Natural killer cell treated with Interleukin-12 subunit alpha and Interleukin-12 subunit beta and Interleukin-15 and Interleukin-18, amount 100 ng/mL, for 72 hours (primary cell): Measurements from ENCODE around the gene FER. TPM values are rescaled to one million over a fixed set of nuclear protein-coding genes. Genes with fewer than 3 reads are reported as not detected.
"Not testable (repeated sequence)": the region's sequence is repeated elsewhere in the genome, so short reads cannot be mapped to it uniquely, and the experiment has no call there.

Experiments
- ATAC-seq, 2 donors: fragments of 150-1000 bp; cut with Tn5 transposase in 1 of 2; sonication (Bioruptor Pico), chemical (Tn5 transposase) in 1 of 2; 2 replicates each; pipeline ENCODE4 v1.10.0; 2021
- DNase-seq: peaks from one replicate; pipeline ENCODE4 v3.0.0; 2022; ENCODE audit warnings: low spot score
- H3K27ac Mint-ChIP-seq, 2 donors: 1 replicate in 1 of 2; 2 replicates in 1 of 2; pipeline ENCODE4 v1.8.0; 2022; ENCODE audit warnings: mixed read lengths in 2 of 2, mild to moderate bottlenecking in 1 of 2, moderate library complexity in 1 of 2
- H3K27me3 Mint-ChIP-seq, 2 donors: 1 replicate in 1 of 2; 2 replicates in 1 of 2; pipeline ENCODE4 v1.8.0; 2022; ENCODE audit warnings: mixed read lengths in 2 of 2
- H3K36me3 Mint-ChIP-seq: one replicate; pipeline ENCODE4 v1.8.0; 2022; ENCODE audit warnings: mixed read lengths
- H3K4me1 Mint-ChIP-seq, 2 donors: 1 replicate in 1 of 2; 2 replicates in 1 of 2; pipeline ENCODE4 v1.8.0; 2022; ENCODE audit warnings: low read depth in 2 of 2, mixed read lengths in 2 of 2, mild to moderate bottlenecking in 1 of 2
- H3K4me3 Mint-ChIP-seq: one replicate; pipeline ENCODE4 v1.8.0; 2022; ENCODE audit warnings: mixed read lengths
- H3K9me3 Mint-ChIP-seq: 2 replicates; pipeline ENCODE4 v1.8.0; 2022; ENCODE audit warnings: mixed read lengths
- total RNA-seq, 2 donors: library from RNA; stranded (reverse); gene quantifications; one replicate each; pipeline ENCODE4 v1.2.3, GENCODE V29; 2022

The FER gene
- total RNA-seq, 2 donors from 2014 or later, result 13.4 to 22.1 TPM

DNA sequence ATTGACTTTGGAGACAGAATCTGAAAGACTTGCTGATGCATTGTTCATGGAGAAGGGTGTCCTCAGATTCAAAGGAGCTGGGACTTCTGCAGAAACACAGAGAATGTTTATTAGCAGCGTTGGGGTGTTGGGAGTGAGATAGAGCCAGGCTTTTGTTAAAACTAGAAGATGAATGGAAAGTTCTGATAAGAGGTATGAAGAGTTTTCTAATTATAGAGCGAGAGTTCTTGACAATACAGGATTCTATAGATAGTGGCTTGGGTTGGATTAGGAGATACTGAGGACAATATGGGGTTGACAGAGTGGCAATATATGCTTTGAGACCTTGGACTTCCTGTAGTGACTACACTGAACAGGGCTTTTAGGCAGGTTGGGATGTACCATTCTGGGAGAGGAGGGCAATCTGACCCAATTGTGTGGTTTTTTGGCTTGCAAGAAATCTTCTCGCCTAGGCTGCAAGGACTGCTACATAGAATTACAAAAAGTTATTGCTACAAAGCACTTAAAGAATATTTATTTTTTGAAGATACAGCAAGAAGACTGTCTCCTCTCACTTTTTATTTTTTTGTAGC lies 83.1 kb downstream of the FER start:
- Mint-ChIP-seq H3K27me3 (no peaks in the 10 kb centered on the region), H3K4me1 (peaks cover 0 to 5% of the 10 kb centered on the region in 2 donors), H3K36me3 (no peaks in the 10 kb centered on the region), H3K4me3 (no peak overlapping the region), H3K9me3 (no peaks in the 10 kb centered on the region), H3K27ac (no peak overlapping the region)
- no peak for ATAC-seq
- no peak for DNase-seq

DNA sequence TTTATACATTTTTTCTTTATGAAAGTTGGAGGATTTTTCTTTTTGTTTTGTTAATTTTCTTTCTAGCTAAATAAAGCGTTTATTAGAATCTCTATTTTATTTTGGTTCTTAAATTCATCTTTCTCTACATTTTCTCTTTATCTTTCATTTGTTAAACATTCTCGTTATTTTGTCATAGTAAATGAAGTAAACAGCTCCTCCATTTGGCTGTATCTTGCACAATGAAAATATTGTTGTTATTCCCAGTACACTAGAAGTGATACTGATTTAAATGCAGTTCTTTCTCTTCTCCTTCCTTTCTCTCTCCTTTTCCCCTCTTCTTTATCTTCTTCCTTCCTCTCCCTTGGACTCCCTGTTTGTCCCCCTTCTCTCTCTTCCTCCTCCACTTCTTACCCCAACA lies 88.8 kb downstream of the FER start:
- Mint-ChIP-seq H3K9me3 (peaks cover 3% of the 10 kb centered on the region), H3K27ac (no peak overlapping the region), H3K4me1 (no peaks in the 10 kb centered on the region), H3K36me3 (peaks cover 5% of the 10 kb centered on the region), H3K27me3 (no peaks in the 10 kb centered on the region), H3K4me3 (no peak overlapping the region)
- DNase-seq (no peak), ATAC-seq (no peak)

DNA sequence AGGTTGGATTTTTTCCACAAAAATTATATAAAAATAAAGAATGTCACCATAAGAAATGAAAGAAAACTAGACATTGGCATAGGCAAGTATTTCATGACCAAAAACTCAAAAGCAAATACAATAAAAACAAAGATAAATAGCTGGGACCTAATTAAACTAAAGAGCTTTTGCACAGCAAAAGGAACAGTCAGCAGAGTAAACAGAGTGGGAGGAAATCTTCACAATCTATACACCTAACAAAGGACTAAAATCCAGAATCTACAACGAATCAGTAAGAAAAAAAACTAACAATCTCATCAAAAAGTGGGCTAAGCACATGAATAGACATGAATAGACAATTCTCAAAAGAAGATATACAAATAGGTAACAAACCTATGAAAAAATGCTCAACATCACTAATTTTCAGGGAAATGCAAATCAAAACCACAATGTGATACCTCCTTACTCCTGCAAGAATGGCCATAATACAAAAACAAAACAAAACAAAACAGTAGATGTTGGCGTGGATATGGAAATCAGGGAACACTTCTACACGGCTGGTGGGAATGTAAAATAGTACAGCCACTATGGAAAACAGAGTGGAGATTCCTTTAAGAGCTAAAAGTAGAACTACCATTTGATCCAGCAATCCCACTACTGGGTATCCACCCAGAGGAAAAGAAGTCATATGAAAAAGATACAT lies 94.7 kb downstream of the FER start:
- ATAC-seq, H3K4me1 Mint-ChIP-seq, DNase-seq, H3K27me3 Mint-ChIP-seq, H3K36me3 Mint-ChIP-seq, H3K9me3 Mint-ChIP-seq, H3K27ac Mint-ChIP-seq, H3K4me3 Mint-ChIP-seq: not testable (repeated sequence)

DNA sequence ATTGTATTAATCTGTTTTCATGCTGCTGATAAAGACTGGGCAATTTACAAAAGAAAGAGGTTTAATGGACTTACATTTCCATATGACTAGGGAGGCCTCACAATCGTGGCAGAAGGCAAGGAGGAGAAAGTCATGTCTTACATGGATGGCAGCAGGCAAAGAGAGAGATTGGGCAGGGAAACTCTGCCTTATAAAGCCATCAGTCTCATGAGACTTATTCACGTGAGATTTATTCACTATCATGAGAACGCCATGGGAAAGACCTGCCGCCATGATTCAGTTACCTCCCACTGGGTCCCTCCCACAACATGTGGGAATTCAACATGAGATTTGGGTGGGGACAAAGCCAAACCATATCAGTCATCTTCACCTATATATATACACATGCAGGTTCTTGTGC lies 103.4 kb downstream of the FER start:
- not testable (repeated sequence) for H3K27ac Mint-ChIP-seq, H3K36me3 Mint-ChIP-seq, H3K4me3 Mint-ChIP-seq, H3K27me3 Mint-ChIP-seq, DNase-seq, ATAC-seq, H3K4me1 Mint-ChIP-seq, H3K9me3 Mint-ChIP-seq

DNA sequence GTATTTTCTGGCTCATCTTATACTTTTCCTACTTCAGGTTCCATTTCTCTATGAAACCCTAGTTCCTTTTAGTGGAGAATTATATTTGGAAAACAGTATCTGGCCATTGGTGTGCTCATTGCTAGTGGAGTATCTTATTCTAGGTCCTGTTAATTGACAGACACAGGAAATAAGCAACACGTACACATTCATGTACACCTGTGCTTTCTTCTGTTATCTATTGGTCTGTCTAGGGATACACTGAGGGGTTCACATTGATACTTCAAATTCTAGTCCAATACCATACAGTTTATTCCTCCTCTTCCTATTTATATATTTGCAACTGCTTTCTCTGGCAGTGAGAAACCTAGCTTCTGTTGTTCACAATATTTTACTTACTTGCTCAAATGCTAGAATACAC lies 110.2 kb downstream of the FER start:
- peaks cover 5 to 10% of the 10 kb centered on the region in 2 donors for H3K4me1 Mint-ChIP-seq
- DNase-seq, result no peak
- peaks cover 4% of the 10 kb centered on the region for H3K36me3 Mint-ChIP-seq
- no peaks in the 10 kb centered on the region for H3K9me3 Mint-ChIP-seq
- no peak overlapping the region for H3K4me3 Mint-ChIP-seq
- ATAC-seq, result no peak
- no peak overlapping the region for H3K27ac Mint-ChIP-seq
- H3K27me3 Mint-ChIP-seq, result no peaks in the 10 kb centered on the region

DNA sequence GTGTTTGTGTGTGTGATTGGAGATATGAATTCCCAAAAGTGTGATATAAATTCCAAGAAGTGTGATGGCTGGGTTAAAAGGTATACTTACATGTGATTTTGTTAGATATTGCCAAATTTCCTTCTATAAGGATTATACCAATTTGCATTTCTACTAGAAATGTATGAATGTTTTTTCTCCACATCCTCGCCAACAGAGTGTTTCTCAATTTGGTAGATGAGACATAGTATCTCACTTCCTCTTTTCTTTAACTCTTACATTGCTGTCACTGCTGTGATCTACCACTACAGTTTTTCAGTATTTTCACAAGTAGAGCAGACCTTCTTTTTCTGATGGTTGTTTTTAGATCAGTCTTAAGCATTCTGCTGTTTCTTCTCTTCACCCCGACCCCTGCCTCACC lies 111.3 kb downstream of the FER start:
- DNase-seq, result no peak
- peak overlapping the region in 1 of 2 donors; percentile 55 for H3K27ac Mint-ChIP-seq
- peak overlapping the region; percentile 7 for H3K4me3 Mint-ChIP-seq
- no peaks in the 10 kb centered on the region for H3K36me3 Mint-ChIP-seq
- peak; percentile 62 to 66 for ATAC-seq
- H3K9me3 Mint-ChIP-seq, result no peaks in the 10 kb centered on the region
- H3K27me3 Mint-ChIP-seq, result no peaks in the 10 kb centered on the region
- peaks cover 5 to 10% of the 10 kb centered on the region in 2 donors for H3K4me1 Mint-ChIP-seq

DNA sequence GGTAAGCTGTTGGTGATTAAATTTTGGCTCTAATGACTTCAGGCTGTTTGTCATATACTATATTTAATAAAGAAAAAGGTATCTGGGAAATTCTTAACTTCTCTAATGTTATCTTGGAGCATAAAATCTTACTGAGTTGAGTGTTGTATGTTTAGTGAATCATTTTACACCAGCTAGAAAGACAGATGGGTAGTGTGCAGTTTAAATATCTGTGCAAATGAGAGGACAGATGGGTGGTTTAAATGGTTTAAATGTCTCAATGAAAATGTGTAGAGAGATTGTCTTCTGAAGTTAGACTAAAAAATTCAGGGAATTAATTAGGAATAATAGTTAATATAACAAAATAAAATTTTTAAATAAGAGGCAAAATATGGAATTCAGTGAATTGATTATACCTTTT lies 114.5 kb downstream of the FER start:
- Mint-ChIP-seq H3K27me3 (no peaks in the 10 kb centered on the region), H3K9me3 (no peaks in the 10 kb centered on the region), H3K4me3 (no peak overlapping the region), H3K36me3 (peaks cover 5% of the 10 kb centered on the region), H3K4me1 (peaks cover 5 to 10% of the 10 kb centered on the region in 2 donors), H3K27ac (no peak overlapping the region)
- ATAC-seq (no peak), DNase-seq (no peak)

DNA sequence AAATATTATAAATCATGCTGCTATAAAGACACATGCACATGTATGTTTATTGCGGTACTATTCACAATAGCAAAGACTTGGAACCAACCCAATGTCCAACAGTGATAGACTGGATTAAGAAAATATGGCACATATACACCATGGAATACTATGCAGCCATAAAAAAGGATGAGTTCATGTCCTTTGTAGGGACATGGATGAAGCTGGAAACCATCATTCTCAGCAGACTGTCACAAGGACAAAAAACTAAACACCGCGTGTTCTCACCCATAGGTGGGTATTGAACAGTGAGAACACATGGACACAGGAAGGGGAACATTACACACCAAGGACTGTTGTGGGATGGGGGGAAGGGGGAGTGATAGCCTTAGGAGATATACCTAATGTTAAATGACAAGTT lies 118.4 kb downstream of the FER start:
- not testable (repeated sequence) for ATAC-seq, DNase-seq, H3K4me1 Mint-ChIP-seq, H3K27ac Mint-ChIP-seq, H3K27me3 Mint-ChIP-seq, H3K9me3 Mint-ChIP-seq, H3K36me3 Mint-ChIP-seq, H3K4me3 Mint-ChIP-seq

DNA sequence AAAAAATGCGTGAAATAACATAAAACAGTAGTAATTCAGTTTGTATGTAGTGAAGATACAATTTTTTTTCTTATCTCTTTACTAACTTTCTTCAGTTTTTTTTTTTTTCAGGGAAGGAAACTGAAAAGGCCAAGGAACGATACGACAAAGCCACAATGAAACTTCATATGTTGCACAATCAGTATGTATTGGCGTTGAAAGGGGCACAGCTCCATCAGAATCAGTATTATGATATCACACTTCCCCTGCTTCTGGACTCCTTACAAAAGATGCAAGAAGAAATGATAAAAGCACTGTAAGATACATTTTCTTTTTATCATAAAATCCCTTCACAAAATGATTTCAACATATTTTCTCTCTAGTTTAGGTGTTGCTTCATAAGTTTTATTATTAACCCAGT lies 120.0 kb downstream of the FER start:
- no peak overlapping the region for H3K27ac Mint-ChIP-seq
- ATAC-seq (no peak), DNase-seq (no peak)
- H3K27me3 Mint-ChIP-seq, result no peaks in the 10 kb centered on the region
- no peaks in the 10 kb centered on the region for H3K9me3 Mint-ChIP-seq
- no peaks in the 10 kb centered on the region for H3K4me1 Mint-ChIP-seq
- H3K36me3 Mint-ChIP-seq, result peaks cover 5% of the 10 kb centered on the region
- H3K4me3 Mint-ChIP-seq, result no peak overlapping the region

DNA sequence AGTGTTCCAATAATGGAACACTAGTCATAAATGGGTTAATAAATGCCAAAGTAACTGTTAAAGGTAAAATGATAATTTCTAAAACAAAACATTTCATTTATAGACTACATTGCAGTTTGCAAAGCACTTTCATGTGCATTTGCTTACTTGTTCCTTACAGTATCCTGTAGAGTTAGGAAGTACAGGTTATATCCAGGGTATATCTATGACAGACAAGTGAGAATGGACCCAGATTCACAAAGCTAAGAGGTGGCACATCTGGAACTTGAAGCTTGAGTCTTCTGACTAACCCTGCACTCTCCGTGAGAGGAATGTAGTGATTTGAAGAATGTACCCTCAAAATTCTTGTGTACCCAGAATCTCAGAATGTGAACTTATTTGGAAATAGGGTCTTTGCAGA lies 121.4 kb downstream of the FER start:
- Mint-ChIP-seq H3K9me3 (no peaks in the 10 kb centered on the region), H3K4me1 (no peaks in the 10 kb centered on the region), H3K27me3 (no peaks in the 10 kb centered on the region), H3K36me3 (peaks cover 5% of the 10 kb centered on the region), H3K4me3 (no peak overlapping the region), H3K27ac (no peak overlapping the region)
- ATAC-seq (no peak), DNase-seq (no peak)

DNA sequence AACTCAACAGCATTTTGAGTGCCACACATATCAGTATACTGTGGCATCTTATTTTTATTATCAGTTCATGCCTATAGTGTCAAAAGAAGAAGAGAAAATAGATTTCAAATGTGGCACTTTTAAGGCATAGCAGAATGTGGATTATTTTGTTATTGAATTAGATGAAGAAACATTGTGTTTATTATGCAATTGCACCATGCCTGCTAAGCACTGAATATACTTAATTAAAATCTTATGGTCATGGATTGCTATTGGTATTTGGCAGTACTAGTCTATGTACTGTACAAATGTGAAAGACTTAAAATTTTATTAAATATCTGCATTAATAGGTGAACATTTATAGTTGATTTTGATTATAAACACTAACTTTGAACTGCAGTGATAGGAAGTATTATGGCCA lies 128.8 kb downstream of the FER start:
- H3K27me3 Mint-ChIP-seq, result no peaks in the 10 kb centered on the region
- H3K4me1 Mint-ChIP-seq, result no peaks in the 10 kb centered on the region
- ATAC-seq (no peak), DNase-seq (no peak)
- no peaks in the 10 kb centered on the region for H3K36me3 Mint-ChIP-seq
- no peak overlapping the region for H3K27ac Mint-ChIP-seq
- H3K9me3 Mint-ChIP-seq, result no peaks in the 10 kb centered on the region
- H3K4me3 Mint-ChIP-seq, result no peak overlapping the region

DNA sequence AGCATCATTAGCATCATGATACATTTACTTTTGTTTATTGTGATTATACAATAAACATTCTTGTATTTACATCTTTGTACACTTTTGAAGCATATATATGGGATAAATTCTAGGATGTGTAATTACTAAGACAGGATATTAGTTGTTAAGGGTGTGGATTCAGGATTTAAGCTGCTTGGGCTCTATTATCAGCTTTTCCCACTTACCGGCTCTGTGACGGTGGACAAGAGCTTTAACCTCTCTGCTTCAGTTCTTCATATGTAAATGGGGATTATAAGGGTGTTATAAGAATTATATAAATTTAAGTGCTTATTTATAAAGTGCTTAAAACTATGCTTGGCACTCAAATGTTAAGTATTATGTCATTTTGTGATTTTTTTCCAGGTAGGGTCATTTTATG lies 131.1 kb downstream of the FER start:
- ATAC-seq (no peak), DNase-seq (no peak)
- H3K27me3 Mint-ChIP-seq, result no peaks in the 10 kb centered on the region
- H3K9me3 Mint-ChIP-seq, result no peaks in the 10 kb centered on the region
- no peaks in the 10 kb centered on the region for H3K36me3 Mint-ChIP-seq
- H3K27ac Mint-ChIP-seq, result no peak overlapping the region
- H3K4me3 Mint-ChIP-seq, result no peak overlapping the region
- no peaks in the 10 kb centered on the region for H3K4me1 Mint-ChIP-seq

DNA sequence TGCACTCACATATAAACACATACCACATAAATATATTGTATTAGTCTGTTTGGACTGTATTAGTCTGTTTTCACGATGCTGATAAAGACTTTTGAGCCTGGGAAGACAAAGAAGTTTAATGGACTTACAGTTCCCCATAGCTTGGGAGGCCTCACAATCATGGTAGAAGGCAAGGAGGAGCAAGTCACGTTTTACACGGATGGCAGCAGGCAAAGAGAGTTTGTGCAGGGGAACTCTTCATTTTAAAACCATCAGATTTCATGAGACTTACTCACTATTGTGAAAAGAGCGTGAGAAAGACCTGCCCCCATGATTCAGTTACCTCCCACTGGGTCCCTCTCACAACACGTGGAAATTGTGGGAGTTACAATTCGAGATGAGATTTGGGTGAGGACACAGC lies 133.4 kb downstream of the FER start:
- Mint-ChIP-seq H3K9me3 (no peaks in the 10 kb centered on the region), H3K27ac (no peak overlapping the region), H3K27me3 (no peaks in the 10 kb centered on the region), H3K36me3 (peaks cover 4% of the 10 kb centered on the region), H3K4me3 (no peak overlapping the region), H3K4me1 (no peaks in the 10 kb centered on the region)
- ATAC-seq (no peak), DNase-seq (no peak)

DNA sequence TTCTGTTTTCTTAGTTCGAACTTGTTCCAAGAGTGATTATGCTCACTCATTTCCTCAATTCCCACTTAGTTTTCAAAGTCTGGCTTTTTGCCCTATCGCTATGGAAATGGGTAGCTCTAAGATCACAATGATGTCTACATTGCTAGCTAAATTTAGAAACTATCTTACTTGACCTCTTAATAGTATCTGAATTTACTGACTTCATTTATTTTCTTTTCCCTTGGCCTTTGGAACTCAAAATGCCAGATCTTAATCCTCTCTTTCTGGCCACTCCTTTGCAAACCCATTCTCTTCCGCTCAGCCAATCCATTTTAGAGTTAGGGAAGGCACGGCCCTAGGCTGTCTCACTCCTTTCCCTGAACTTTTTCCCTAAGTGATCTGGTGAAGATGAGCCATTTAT lies 137.0 kb downstream of the FER start:
- H3K4me1 Mint-ChIP-seq, result no peaks in the 10 kb centered on the region
- no peaks in the 10 kb centered on the region for H3K27me3 Mint-ChIP-seq
- no peak overlapping the region for H3K27ac Mint-ChIP-seq
- DNase-seq (no peak), ATAC-seq (no peak)
- no peaks in the 10 kb centered on the region for H3K9me3 Mint-ChIP-seq
- H3K4me3 Mint-ChIP-seq, result no peak overlapping the region
- H3K36me3 Mint-ChIP-seq, result peaks cover 4% of the 10 kb centered on the region

DNA sequence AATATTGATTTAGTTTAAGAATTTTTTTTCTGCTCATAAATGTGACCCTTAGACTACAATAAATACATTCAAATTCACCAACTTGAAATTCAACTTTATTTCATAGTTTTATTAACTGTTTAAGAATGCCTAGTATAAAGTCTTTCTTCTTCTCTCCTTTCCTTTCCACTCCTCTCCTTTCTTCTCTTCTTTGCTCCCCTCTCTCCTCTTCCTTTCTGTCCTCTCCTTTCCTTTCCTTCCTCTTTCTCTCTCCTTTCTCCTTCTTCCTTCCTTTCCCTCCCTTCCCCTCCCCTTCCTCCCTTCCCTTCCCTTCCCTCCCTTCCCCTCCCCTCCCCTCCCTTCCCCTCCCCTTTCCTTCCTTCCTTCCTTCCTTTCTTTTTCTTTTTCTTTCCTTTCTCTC lies 150.6 kb downstream of the FER start:
- Mint-ChIP-seq H3K4me1 (no peaks in the 10 kb centered on the region), H3K27ac (no peak overlapping the region), H3K9me3 (no peaks in the 10 kb centered on the region), H3K4me3 (no peak overlapping the region), H3K36me3 (peaks cover 10% of the 10 kb centered on the region), H3K27me3 (no peaks in the 10 kb centered on the region)
- ATAC-seq (no peak), DNase-seq (no peak)
